Duodenal mucosa (tissue), 2 donors: ENCODE data around the gene FILIP1L.

Experiments used
- H3K27ac ChIP-seq: one replicate; pipeline ENCODE4 v1.7.0; 2013; ENCODE audit warnings: low read depth, low read length
- H3K27me3 ChIP-seq, 2 donors: one replicate each; pipeline ENCODE4 v1.7.0; 2013; ENCODE audit warnings: low read length in 2 of 2, control low read depth in 1 of 2; ENCODE audit not compliant: insufficient read depth in 2 of 2, control insufficient read depth in 1 of 2
- H3K36me3 ChIP-seq, 2 donors: one replicate each; pipeline ENCODE4 v1.7.0; 2013; ENCODE audit warnings: low read length in 2 of 2, control low read depth in 1 of 2; ENCODE audit not compliant: insufficient read depth in 2 of 2, control insufficient read depth in 1 of 2
- H3K4me1 ChIP-seq, 2 donors: one replicate each; pipeline ENCODE4 v1.7.0; 2013; ENCODE audit warnings: low read length in 2 of 2, control low read depth in 1 of 2; ENCODE audit not compliant: insufficient read depth in 2 of 2, control insufficient read depth in 1 of 2
- H3K4me3 ChIP-seq, 2 donors: one replicate each; pipeline ENCODE4 v1.7.0; 2013; ENCODE audit warnings: low read length in 2 of 2, low read depth in 1 of 2
- H3K9ac ChIP-seq, 2 donors: one replicate each; pipeline ENCODE4 v1.7.0; 2013; ENCODE audit warnings: low read length in 2 of 2, low read depth in 1 of 2
- H3K9me3 ChIP-seq, 2 donors: one replicate each; pipeline ENCODE4 v1.7.0; 2013; ENCODE audit warnings: low read length in 2 of 2, control low read depth in 1 of 2; ENCODE audit not compliant: control insufficient read depth in 1 of 2

The FILIP1L gene

DNA sequence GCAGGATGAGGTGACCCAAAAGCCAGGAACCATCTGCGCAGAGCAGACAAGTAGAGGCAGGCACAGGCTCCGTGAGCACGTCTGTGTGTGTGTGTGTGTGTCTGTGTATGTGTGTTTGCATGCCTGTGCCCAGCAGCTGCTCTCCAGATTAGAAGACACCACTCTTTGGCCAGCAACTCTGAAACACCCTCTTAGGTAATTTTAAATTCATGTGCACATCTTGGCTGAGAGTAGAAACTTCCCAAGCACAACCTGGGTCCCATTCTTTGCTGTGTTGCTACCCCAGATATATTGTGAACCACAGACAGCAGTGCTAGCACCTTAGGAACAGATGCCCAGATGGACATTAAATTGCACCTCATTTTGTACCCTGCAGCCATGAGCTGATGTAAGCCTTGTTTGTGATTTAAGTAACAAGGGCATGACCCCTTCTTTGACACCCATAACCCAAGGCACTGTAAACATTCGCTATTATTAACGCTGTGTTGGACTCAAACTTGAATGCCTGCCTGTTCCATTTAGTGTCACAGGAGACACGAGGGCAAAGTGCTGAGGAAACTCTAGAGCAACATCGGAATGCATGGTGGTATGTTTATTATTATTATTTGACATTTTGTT lies at the start of gene FILIP1L:
Gene FILIP1L (minus strand): TSS at position 89 of the 618 bp plus-strand sequence.
- no peaks in the 10 kb centered on the region for H3K36me3 ChIP-seq
- H3K9ac ChIP-seq = no peak within 1 kb of the TSS
- H3K4me3 ChIP-seq = no peak within 1 kb of the TSS
- H3K9me3 ChIP-seq = no peaks in the 10 kb centered on the region
- H3K4me1 ChIP-seq = no peaks in the 10 kb centered on the region
- H3K27ac ChIP-seq = no peak within 1 kb of the TSS
- H3K27me3 ChIP-seq = no peaks in the 10 kb centered on the region

DNA sequence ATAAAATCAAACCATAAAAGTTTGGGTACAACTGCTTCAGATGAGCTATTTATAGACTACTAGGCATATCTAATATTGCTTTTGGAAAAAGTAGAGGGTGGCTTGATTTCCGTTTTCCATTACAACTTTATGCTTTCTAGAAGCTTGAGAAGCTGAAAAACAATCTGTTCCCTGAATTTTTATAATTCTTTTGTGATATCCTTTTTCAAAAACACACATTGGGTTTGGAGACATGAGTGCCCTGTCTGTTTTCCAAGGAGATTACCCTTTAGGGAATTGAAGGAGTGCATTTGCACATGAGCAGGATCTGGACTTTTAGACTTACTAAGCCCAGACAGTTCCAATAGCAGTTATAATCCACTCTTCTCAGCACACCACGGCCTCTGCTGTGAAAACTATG lies 49.5 kb upstream of the FILIP1L start:
- no peaks in the 10 kb centered on the region for H3K36me3 ChIP-seq
- H3K4me1 ChIP-seq = no peaks in the 10 kb centered on the region
- H3K4me3 ChIP-seq = no peak overlapping the region
- no peak overlapping the region for H3K27ac ChIP-seq
- H3K9ac ChIP-seq = no peak overlapping the region
- no peaks in the 10 kb centered on the region for H3K27me3 ChIP-seq
- no peaks in the 10 kb centered on the region for H3K9me3 ChIP-seq

DNA sequence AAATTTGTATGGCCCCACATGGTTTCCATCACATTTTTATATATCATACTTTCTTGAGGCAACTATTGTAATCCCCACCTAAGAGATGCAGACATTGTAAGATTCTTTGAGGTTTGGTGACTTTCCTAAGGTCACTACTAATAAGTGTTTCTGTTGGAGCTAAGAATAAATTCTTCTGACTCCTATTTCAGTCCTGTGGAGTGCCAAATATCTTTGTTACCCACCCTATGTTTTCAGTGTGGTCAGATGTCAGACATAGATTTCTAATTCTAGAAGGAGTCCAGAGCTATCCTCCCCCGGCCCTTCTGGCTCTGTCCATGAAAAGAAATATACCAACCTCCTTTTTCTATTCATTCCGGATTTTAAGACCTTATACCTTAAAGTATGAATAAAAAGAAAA lies 46.2 kb upstream of the FILIP1L start:
- no peak overlapping the region for H3K4me3 ChIP-seq
- H3K36me3 ChIP-seq = no peaks in the 10 kb centered on the region
- H3K9me3 ChIP-seq = peaks cover 0 to 2% of the 10 kb centered on the region in 2 donors
- no peak overlapping the region for H3K27ac ChIP-seq
- H3K27me3 ChIP-seq = no peaks in the 10 kb centered on the region
- H3K4me1 ChIP-seq = no peaks in the 10 kb centered on the region
- no peak overlapping the region for H3K9ac ChIP-seq

DNA sequence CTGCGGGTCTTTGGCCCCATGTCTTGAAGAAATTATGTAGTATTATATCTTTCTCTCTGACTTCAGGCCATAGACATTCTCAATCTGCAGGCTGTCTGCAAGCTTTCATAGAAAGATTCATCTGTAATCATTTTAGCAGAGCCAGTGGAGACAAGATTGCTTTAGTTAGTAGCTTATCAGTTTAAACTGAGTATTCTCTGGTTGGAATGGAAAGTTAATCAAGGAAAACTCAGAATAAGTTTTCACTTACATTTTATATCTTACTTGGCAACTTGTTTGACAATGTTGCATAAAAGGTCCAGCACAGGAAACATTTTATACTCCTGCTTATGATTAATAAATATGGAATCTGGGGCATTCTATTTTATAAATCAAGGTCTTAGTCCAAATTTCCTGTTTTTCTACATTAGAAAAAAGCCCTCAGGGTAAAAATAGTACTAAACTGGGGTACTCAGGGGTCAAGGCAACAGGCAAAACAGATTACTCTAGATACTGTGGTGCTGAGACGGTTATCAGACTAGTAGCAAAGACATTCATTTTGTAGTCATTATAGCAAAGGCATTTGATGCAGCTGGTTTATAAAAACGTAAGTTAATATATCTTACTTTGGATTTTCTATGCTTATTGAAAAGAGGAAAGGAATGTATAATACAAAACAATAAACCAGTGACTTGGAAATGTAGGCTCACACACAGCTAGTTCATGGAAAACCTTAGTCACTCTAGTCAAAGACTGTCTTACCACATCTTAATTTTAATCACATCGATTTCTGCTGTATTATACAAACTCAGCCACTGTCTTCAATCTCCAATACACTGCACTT lies 45.2 kb upstream of the FILIP1L start:
- no peak overlapping the region for H3K27ac ChIP-seq
- no peak overlapping the region for H3K4me3 ChIP-seq
- H3K4me1 ChIP-seq = no peaks in the 10 kb centered on the region
- peaks cover 0 to 8% of the 10 kb centered on the region in 2 donors for H3K9me3 ChIP-seq
- no peaks in the 10 kb centered on the region for H3K36me3 ChIP-seq
- no peaks in the 10 kb centered on the region for H3K27me3 ChIP-seq
- no peak overlapping the region for H3K9ac ChIP-seq

GRCh38 chr3:100158918-100159330 lies 44.6 kb upstream of the FILIP1L start:
- Histone ChIP-seq H3K4me1 (no peaks in the 10 kb centered on the region), H3K9ac (no peak overlapping the region), H3K9me3 (peaks cover 0 to 8% of the 10 kb centered on the region in 2 donors), H3K4me3 (no peak overlapping the region), H3K27me3 (no peaks in the 10 kb centered on the region), H3K36me3 (no peaks in the 10 kb centered on the region), H3K27ac (no peak overlapping the region)

GRCh38 chr3:100157685-100158084 lies 43.4 kb upstream of the FILIP1L start:
- H3K36me3 ChIP-seq = no peaks in the 10 kb centered on the region
- H3K9ac ChIP-seq = no peak overlapping the region
- no peak overlapping the region for H3K4me3 ChIP-seq
- no peaks in the 10 kb centered on the region for H3K27me3 ChIP-seq
- H3K9me3 ChIP-seq = peaks cover 0 to 8% of the 10 kb centered on the region in 2 donors
- H3K4me1 ChIP-seq = no peaks in the 10 kb centered on the region
- no peak overlapping the region for H3K27ac ChIP-seq

- Histone ChIP-seq H3K27ac (no peak overlapping the region), H3K4me1 (no peaks in the 10 kb centered on the region), H3K9ac (no peak overlapping the region), H3K4me3 (no peak overlapping the region), H3K9me3 (peaks cover 0 to 8% of the 10 kb centered on the region in 2 donors), H3K36me3 (no peaks in the 10 kb centered on the region), H3K27me3 (no peaks in the 10 kb centered on the region)
These were observed 41.3 kb upstream of the FILIP1L start for GRCh38 chr3:100155590-100155989.

DNA sequence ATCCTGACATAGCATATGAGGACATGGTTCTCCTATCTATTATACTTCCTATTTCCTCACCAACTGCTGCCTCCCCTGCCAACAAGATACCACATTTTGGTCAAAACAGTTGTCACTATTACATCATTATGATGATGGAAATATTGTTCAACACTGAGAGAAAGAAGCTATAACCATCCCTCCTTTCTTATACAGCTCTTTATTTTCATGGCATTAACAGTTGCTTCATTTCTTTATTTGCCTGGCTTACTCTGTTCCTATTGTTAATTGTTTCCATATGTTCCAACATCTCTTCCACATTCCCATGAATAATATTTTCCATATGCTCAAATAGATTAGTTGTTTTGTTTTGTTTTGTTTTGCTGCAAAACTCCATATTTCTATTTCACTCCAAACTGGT lies 40.8 kb upstream of the FILIP1L start:
- H3K36me3 ChIP-seq = no peaks in the 10 kb centered on the region
- H3K9ac ChIP-seq = no peak overlapping the region

DNA sequence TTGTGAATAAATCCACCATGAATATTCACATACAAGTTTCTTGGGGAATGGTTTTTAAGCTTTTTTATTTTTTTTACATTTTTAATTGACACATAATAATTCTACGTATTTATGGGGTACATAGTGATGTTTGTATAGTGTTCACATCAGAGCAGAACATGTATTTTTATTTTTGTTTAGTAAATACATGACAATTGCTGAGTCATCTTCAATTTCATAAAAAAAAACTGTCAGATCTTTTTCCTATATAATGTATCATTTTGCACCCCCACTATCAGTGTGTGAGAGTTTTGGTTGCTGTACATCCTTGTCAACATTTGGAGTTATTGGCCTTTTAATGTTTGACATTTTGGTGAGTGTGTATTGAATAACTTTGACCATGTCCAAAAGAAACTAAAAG lies 39.9 kb upstream of the FILIP1L start:
- H3K4me3 ChIP-seq = no peak overlapping the region
- no peak overlapping the region for H3K9ac ChIP-seq
- H3K9me3 ChIP-seq = peaks cover 0 to 8% of the 10 kb centered on the region in 2 donors
- H3K27me3 ChIP-seq = no peaks in the 10 kb centered on the region
- no peaks in the 10 kb centered on the region for H3K36me3 ChIP-seq
- no peaks in the 10 kb centered on the region for H3K4me1 ChIP-seq
- no peak overlapping the region for H3K27ac ChIP-seq

More for the DNA sequence above, 40.8 kb upstream of the FILIP1L start:
- H3K4me1 ChIP-seq = no peaks in the 10 kb centered on the region
- H3K4me3 ChIP-seq = no peak overlapping the region
- H3K27ac ChIP-seq = no peak overlapping the region
- H3K27me3 ChIP-seq = no peaks in the 10 kb centered on the region
- peaks cover 0 to 8% of the 10 kb centered on the region in 2 donors for H3K9me3 ChIP-seq

DNA sequence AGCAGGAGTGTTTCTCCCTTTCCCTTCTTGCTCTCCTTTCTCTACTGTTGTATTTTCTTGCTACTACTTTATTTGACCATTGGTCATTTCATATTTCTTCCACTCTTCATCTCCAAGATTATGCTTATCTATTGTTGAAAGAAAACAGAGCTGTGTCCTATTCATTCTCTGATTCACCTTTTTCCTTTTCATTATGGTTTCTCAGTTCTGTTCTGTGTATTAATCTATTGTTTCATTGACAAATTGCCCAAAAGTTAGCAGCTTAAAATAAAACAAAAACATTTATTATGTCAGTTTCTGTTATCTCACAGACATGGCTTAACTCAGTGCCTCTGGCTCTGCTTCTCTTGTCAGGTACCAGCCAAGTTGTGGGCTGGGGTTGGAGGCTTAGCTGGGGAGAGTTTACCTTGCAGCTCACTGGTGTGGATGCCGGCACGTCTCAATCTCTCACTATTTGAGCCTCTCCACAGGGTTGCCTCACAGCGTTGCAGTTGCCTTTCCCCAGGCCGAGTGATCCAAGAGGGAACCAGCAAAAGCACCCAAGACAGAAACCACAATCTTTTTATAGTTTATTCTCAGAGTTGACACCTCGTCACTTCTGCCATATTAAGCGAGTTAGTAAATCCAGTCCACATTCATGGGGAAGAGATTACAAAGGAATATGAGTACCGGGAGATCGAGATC lies 36.9 kb upstream of the FILIP1L start:
- Histone ChIP-seq H3K36me3 (no peaks in the 10 kb centered on the region), H3K27ac (no peak overlapping the region), H3K27me3 (no peaks in the 10 kb centered on the region), H3K9me3 (peaks cover 0 to 8% of the 10 kb centered on the region in 2 donors), H3K4me3 (no peak overlapping the region), H3K4me1 (no peaks in the 10 kb centered on the region), H3K9ac (no peak overlapping the region)
